ENCODE measurements around the gene ATP6V1C2.

- TF ChIP-seq CTCF (IDR thresholded peaks at IDR 0.05) = no peak
- no peak for TF ChIP-seq POLR2A (IDR thresholded peaks at IDR 0.05)
These were observed 89.1 kb downstream of the ATP6V1C2 start for GRCh38 chr2:10810202-10811161.

Measured in lower leg skin (tissue), 3 donors.